Activated B cell treated with CpG ODN at 0.5 μM for 24 hours (primary cell): Measurements from ENCODE around the gene IRS4. TPM values are rescaled to one million over a fixed set of nuclear protein-coding genes. Genes with fewer than 3 reads are reported as not detected.

ENCODE experiments used
- ATAC-seq: fragments of 200-7000 bp; cut with Tn5 transposase; one replicate; pipeline ENCODE4 v1.10.0; 2021; ENCODE audit warnings: low read depth, mild to moderate bottlenecking, moderate library complexity
- CTCF ChIA-PET: fragments of 350-600 bp; sonication (Branson Sonifier 250); formaldehyde crosslinking; loops from one replicate; lab custom pipeline; 2021; ENCODE audit warnings: antibody characterized with exemption; lab: Charles Lee
- POLR2A ChIA-PET: fragments of 350-600 bp; sonication (Branson Sonifier 250); formaldehyde crosslinking; loops from one replicate; lab custom pipeline; 2021; ENCODE audit warnings: antibody characterized with exemption; lab: Charles Lee
- DNase-seq: peaks from one replicate; pipeline ENCODE4 v3.0.0; 2022
- H3K27ac Mint-ChIP-seq: one replicate; pipeline ENCODE4 v1.8.0; 2020; ENCODE audit warnings: mixed read lengths
- H3K27me3 Mint-ChIP-seq: one replicate; pipeline ENCODE4 v1.8.0; 2021; ENCODE audit warnings: mixed read lengths
- H3K36me3 Mint-ChIP-seq: one replicate; pipeline ENCODE4 v1.8.0; 2021; ENCODE audit warnings: low read depth, mixed read lengths
- H3K4me1 Mint-ChIP-seq: one replicate; pipeline ENCODE4 v1.8.0; 2021; ENCODE audit warnings: mixed read lengths
- H3K4me3 Mint-ChIP-seq: one replicate; pipeline ENCODE4 v1.8.0; 2020; ENCODE audit warnings: mild to moderate bottlenecking, mixed read lengths
- H3K9me3 Mint-ChIP-seq: one replicate; pipeline ENCODE4 v1.8.0; 2020; ENCODE audit warnings: mixed read lengths
- intact Hi-C: fragments of 100-400 bp; cut with micrococcal nuclease; formaldehyde crosslinking; loops from one replicate; pipeline ENCODE4 v1.15.1; 2024
- total RNA-seq: library from RNA; stranded (reverse); gene quantifications from 2 replicates; pipeline ENCODE4 v1.2.3, GENCODE V29; 2022
- TF ChIP-seq, protein P1 (sequence below): fragments of 200-600 bp; IDR thresholded peaks from one replicate; pipeline ENCODE4 v1.8.0; 2022; ENCODE audit warnings: antibody characterized with exemption, mild to moderate bottlenecking

The IRS4 gene
- total RNA-seq, 1 donor from 2014 or later: not detected

DNA sequence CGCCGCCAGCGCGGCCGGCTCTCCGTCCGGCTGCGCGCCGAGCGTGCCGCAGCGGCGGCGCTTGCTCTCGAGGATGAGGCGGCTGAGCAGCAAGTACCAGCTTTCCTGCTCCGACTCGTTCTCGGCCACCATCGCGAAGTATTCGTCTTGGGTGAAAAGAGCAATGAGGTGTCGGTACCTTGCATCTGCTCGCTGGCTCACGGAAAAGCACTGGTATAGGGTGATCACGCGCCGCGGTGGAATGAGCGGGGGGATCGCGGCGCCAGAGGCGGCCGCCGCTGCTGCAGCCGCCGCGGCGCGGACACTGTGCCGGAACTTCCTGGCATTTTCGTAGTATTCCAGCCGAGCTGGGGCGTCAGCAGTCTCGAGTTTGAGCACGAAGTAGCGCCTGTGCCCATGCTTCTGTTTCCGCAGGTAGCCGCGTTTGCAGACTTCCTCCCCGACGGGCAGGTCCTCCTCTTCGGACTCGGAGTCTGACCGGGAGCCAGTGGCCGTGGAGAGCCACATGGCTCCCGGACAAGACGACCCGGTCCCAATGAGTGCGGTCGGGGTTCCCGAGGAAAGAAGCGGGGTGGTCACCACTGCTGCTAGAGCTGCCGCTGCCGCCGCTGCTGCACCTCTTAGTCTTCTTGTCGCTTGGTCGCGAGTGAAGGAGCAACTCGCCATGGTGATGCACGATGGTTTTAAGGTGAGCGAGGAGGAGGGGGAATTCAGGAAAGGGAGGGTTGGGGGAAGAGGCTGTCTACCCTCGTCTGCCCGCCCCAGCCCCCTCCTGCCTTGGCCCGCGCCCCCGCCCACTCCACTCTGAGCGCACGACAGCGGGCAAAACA lies 469 bp downstream of the IRS4 start:
- no peak overlapping the region for H3K4me3 Mint-ChIP-seq
- no peaks in the 10 kb centered on the region for H3K9me3 Mint-ChIP-seq
- CTCF ChIA-PET: no interaction called here
- TF ChIP-seq, protein P1, sequence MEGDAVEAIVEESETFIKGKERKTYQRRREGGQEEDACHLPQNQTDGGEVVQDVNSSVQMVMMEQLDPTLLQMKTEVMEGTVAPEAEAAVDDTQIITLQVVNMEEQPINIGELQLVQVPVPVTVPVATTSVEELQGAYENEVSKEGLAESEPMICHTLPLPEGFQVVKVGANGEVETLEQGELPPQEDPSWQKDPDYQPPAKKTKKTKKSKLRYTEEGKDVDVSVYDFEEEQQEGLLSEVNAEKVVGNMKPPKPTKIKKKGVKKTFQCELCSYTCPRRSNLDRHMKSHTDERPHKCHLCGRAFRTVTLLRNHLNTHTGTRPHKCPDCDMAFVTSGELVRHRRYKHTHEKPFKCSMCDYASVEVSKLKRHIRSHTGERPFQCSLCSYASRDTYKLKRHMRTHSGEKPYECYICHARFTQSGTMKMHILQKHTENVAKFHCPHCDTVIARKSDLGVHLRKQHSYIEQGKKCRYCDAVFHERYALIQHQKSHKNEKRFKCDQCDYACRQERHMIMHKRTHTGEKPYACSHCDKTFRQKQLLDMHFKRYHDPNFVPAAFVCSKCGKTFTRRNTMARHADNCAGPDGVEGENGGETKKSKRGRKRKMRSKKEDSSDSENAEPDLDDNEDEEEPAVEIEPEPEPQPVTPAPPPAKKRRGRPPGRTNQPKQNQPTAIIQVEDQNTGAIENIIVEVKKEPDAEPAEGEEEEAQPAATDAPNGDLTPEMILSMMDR: no peak
- POLR2A ChIA-PET: no interaction called here
- no peak overlapping the region for H3K27ac Mint-ChIP-seq
- intact Hi-C loops: no loop called here
- ATAC-seq: no peak
- DNase-seq: no peak
- no peaks in the 10 kb centered on the region for H3K36me3 Mint-ChIP-seq
- H3K27me3 Mint-ChIP-seq: peaks cover 19% of the 10 kb centered on the region
- H3K4me1 Mint-ChIP-seq: peaks cover 4% of the 10 kb centered on the region

DNA sequence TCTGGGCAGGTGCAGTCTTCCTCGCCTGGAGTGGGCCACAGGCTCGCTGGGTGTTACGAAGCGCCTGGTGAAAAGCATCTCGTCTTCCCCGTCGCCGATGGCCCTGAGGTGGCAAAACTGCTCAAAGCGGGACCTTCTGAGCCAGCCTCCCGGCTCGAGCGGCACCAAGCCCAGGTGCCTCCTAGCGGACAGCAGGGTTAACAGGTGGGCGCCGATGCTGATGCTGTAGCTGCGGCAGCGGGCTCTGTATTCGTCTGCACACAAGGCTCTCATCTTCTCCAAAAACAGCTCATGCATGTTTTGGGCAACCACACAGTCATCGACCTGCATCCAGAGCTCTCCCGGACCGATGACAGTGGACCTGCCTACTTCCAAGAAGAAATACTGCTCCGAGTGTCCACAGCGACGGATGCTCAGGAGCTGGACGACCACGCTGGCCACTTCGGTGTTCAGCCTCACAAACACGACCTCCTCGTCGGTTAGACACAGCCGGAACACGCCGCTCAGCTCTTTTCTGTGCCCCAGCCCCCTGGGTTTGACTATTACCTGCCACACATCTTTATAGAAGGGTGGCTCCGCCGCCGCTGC lies 1.2 kb downstream of the IRS4 start:
- Mint-ChIP-seq H3K4me3 (no peak overlapping the region), H3K27me3 (peaks cover 20% of the 10 kb centered on the region), H3K4me1 (peaks cover 4% of the 10 kb centered on the region), H3K27ac (no peak overlapping the region), H3K36me3 (no peaks in the 10 kb centered on the region), H3K9me3 (no peaks in the 10 kb centered on the region)
- POLR2A ChIA-PET: no interaction called here
- no peak for DNase-seq
- intact Hi-C loops: no loop called here
- CTCF ChIA-PET: no interaction called here
- no peak for ATAC-seq
- TF ChIP-seq, protein P1: no peak

DNA sequence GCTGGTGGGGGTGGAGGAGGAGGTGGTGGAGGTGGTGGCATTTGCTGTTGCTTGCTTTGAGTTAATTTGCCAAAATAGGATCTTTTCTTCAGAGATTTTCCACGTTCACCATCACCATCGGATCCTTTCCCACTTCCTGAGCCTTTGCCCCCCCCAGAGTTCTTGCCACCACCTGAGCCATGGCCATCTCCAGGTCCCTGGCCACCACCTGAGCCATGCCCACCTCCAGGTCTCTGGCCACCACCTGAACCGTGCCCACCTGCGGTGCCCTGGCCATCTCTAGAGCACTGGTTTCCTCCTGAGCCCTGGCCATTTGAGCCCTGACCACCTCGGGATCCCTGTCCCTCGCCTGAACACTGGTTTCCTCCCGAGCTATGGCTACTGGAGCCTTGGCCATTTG lies 1.9 kb downstream of the IRS4 start:
- peaks cover 20% of the 10 kb centered on the region for H3K27me3 Mint-ChIP-seq
- CTCF ChIA-PET: no interaction called here
- ATAC-seq: no peak
- POLR2A ChIA-PET: no interaction called here
- no peaks in the 10 kb centered on the region for H3K9me3 Mint-ChIP-seq
- no peaks in the 10 kb centered on the region for H3K36me3 Mint-ChIP-seq
- DNase-seq: no peak
- H3K4me3 Mint-ChIP-seq: no peak overlapping the region
- no peak overlapping the region for H3K27ac Mint-ChIP-seq
- intact Hi-C loops: no loop called here
- peaks cover 4% of the 10 kb centered on the region for H3K4me1 Mint-ChIP-seq
- TF ChIP-seq, protein P1: no peak

DNA sequence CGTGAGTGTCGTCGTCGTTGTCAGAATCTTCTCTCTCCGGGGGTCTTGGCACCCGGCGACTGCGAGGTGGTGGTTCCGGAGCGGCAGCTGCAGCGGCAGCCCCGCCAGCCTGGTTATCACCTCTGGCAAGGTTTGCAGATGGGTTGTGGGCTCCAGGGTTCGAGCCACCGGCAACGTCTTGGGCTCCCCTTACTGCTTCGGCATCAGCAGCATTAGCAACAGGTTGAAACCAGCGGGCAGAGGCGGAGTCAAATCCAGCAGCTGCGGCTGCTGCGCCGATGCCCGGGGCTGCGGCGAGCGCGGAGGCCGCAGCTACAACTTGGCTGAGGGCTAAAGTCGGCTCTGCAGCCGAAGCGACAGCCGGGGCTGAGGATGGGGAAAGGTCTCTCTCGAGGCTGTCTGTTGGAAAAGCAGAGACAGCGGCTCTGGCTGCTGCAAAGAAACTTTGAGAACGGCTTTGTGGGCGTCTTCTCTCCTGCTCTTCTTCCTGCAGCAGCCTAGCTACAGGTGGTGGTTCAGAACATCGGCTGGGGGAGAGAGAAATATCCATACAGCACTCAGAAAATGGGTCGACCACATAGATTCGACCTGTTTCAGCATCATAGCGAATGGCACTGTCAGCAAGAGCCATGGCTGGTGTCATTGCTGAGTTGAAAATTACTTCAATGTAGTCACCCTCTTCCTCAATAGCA lies 3.6 kb downstream of the IRS4 start:
- no peak overlapping the region for H3K4me3 Mint-ChIP-seq
- H3K27ac Mint-ChIP-seq: no peak overlapping the region
- H3K36me3 Mint-ChIP-seq: no peaks in the 10 kb centered on the region
- intact Hi-C loops: no loop called here
- H3K27me3 Mint-ChIP-seq: peaks cover 18% of the 10 kb centered on the region
- CTCF ChIA-PET: no interaction called here
- POLR2A ChIA-PET: no interaction called here
- H3K9me3 Mint-ChIP-seq: no peaks in the 10 kb centered on the region
- peaks cover 4% of the 10 kb centered on the region for H3K4me1 Mint-ChIP-seq
- ATAC-seq: no peak
- no peak for DNase-seq
- TF ChIP-seq, protein P1: no peak

DNA sequence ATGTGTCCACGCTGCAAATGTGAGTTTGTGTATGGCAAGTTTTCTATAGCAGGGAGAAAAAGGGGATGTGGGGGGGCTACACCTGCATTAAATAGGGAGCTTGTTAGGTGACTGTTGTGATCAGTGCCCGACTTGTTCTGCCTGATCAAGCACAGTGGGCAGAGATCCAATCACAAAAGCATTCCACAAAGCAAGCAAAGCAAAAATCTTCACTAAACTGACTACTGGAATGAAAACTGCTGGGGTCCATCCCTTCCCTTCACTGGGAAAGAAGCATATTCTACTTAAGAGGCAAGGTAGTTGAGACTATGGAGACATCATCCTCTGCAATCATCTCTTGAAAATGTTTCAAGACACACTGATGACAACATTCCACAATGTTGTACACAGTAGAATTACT lies 5.2 kb downstream of the IRS4 start:
- H3K9me3 Mint-ChIP-seq: no peaks in the 10 kb centered on the region
- no peak overlapping the region for H3K27ac Mint-ChIP-seq
- intact Hi-C loops: no loop called here
- ChIA-PET POLR2A (no interaction called here), CTCF (no interaction called here)
- TF ChIP-seq, protein P1: no peak
- H3K4me1 Mint-ChIP-seq: peaks cover 1% of the 10 kb centered on the region
- peaks cover 12% of the 10 kb centered on the region for H3K27me3 Mint-ChIP-seq
- H3K4me3 Mint-ChIP-seq: no peak overlapping the region
- ATAC-seq (no peak), DNase-seq (no peak)
- H3K36me3 Mint-ChIP-seq: no peaks in the 10 kb centered on the region
